Gastroesophageal sphincter (tissue), 4 donors: ENCODE data around the gene CXXC5. TPM values are rescaled to one million over a fixed set of nuclear protein-coding genes. Genes with fewer than 3 reads are reported as not detected.

Experiments used
- ATAC-seq: fragments of 150-250 bp; one replicate; pipeline ENCODE4 v1.9.1; 2016; ENCODE audit warnings: mild to moderate bottlenecking, moderate library complexity
- H3K27ac ChIP-seq, 4 donors: fragments of 200-600 bp; sonication (generic) in 3 of 4; 1 replicate in 3 of 4; 2 replicates in 1 of 4; pipeline ENCODE4 v1.5.1; 2016 to 2019
- H3K27me3 ChIP-seq: fragments of 200-600 bp; sonication (generic); one replicate; pipeline ENCODE4 v1.5.1; 2019
- H3K36me3 ChIP-seq, 2 donors: fragments of 200-600 bp; sonication (generic); one replicate each; pipeline ENCODE4 v1.5.1; 2019; ENCODE audit warnings: control low read depth in 1 of 2
- H3K4me1 ChIP-seq, 3 donors: fragments of 200-600 bp; sonication (generic); 1 replicate in 2 of 3; 2 replicates in 1 of 3; pipeline ENCODE4 v1.5.1; 2016 to 2019; ENCODE audit warnings: control low read depth in 2 of 3
- H3K4me3 ChIP-seq, 2 donors: fragments of 200-600 bp; sonication (generic); one replicate each; pipeline ENCODE4 v1.5.1; 2019; ENCODE audit warnings: mild to moderate bottlenecking in 1 of 2, moderate library complexity in 1 of 2
- H3K9me3 ChIP-seq, 3 donors: fragments of 200-600 bp; sonication (generic); one replicate each; pipeline ENCODE4 v1.5.1; 2017 to 2019; ENCODE audit warnings: control low read depth in 2 of 3
- CTCF ChIP-seq, 4 experiments: fragments of 200-600 bp in 2 of 4; fragments of 450-650 bp in 2 of 4; sonication (generic) in 1 of 4; IDR thresholded peaks; one replicate each; pipeline ENCODE4 v1.5.1; 2017 to 2019; ENCODE audit warnings: antibody characterized with exemption in 4 of 4, mild to moderate bottlenecking in 2 of 4, moderate library complexity in 2 of 4
- EP300 ChIP-seq: sonication (generic); formaldehyde crosslinking; IDR thresholded peaks from one replicate; pipeline ENCODE4 v1.6.1; 2017; ENCODE audit warnings: antibody characterized with exemption, mild to moderate bottlenecking
- POLR2A ChIP-seq, 2 donors: fragments of 450-650 bp; IDR thresholded peaks; one replicate each; pipeline ENCODE4 v1.6.1; 2017; ENCODE audit warnings: antibody characterized with exemption in 2 of 2, mild to moderate bottlenecking in 2 of 2, moderate library complexity in 1 of 2
- POLR2AphosphoS5 ChIP-seq: sonication (generic); formaldehyde crosslinking; IDR thresholded peaks from one replicate; pipeline ENCODE4 v1.6.1; 2017; ENCODE audit warnings: antibody characterized with exemption
- WGBS, 2 donors: methylation state at CpG; one replicate each; pipeline ENCODE4 v1.1.5; 2018; ENCODE audit warnings: low coverage in 1 of 2; 5-methylcytosine and 5-hydroxymethylcytosine counted together
- total RNA-seq, 4 donors: library from RNA; depleted of rRNA; stranded (reverse); fragments of >200 nt; gene quantifications; one replicate each; pipeline ENCODE4 v1.1.0, GENCODE V29; 2016

CXXC5 gene
- total RNA-seq, 4 donors from 2014 or later: 30.0 to 50.7 (median 35.1) TPM

GRCh38 chr5:139687656-139688055 lies 39.5 kb downstream of the CXXC5 start:
- Histone ChIP-seq H3K27ac (peak overlapping the region in 2 of 4 donors; percentile 27 to 43), H3K4me3 (no peak overlapping the region), H3K9me3 (no peaks in the 10 kb centered on the region), H3K4me1 (peaks cover 0 to 78% (median 27%) of the 10 kb centered on the region in 3 donors), H3K27me3 (no peaks in the 10 kb centered on the region), H3K36me3 (peaks cover 0 to 22% of the 10 kb centered on the region in 2 donors)
- 70% methylated on average over 3 of the region's 6 CpGs; no CpG with 5 or more reads in 1 of the 2 donors for WGBS, 2 donors
- TF ChIP-seq POLR2AphosphoS5 (no peak), EP300 (no peak), POLR2A (IDR thresholded peaks at IDR 0.05) (no peak)
- no peak for ATAC-seq

- Histone ChIP-seq H3K27ac (no peak overlapping the region), H3K9me3 (no peaks in the 10 kb centered on the region), H3K4me3 (no peak overlapping the region), H3K27me3 (no peaks in the 10 kb centered on the region), H3K4me1 (peaks cover 0 to 83% (median 27%) of the 10 kb centered on the region in 3 donors), H3K36me3 (peaks cover 0 to 17% of the 10 kb centered on the region in 2 donors)
- TF ChIP-seq EP300 (no peak), POLR2AphosphoS5 (no peak), CTCF (IDR thresholded peaks at IDR 0.05) (no peak), POLR2A (IDR thresholded peaks at IDR 0.05) (no peak)
- no peak for ATAC-seq
- WGBS, 2 donors: 50 to 90% methylated on average over 1 to 2 of the region's 14 CpGs
Observed at GRCh38 chr5:139688088-139688702, 40.0 kb downstream of the CXXC5 start.

- TF ChIP-seq POLR2AphosphoS5 (no peak), EP300 (no peak), CTCF (IDR thresholded peaks at IDR 0.05) (no peak), POLR2A (IDR thresholded peaks at IDR 0.05) (no peak)
- Histone ChIP-seq H3K9me3 (no peaks in the 10 kb centered on the region), H3K27ac (no peak overlapping the region), H3K27me3 (no peaks in the 10 kb centered on the region), H3K4me3 (no peak overlapping the region), H3K4me1 (peaks cover 0 to 77% (median 27%) of the 10 kb centered on the region in 3 donors), H3K36me3 (peaks cover 0 to 10% of the 10 kb centered on the region in 2 donors)
- ATAC-seq: no peak
- WGBS, 2 donors: 40 to 71% methylated on average over 1 to 7 of the region's 8 CpGs
Observed at GRCh38 chr5:139688751-139689372, 40.7 kb downstream of the CXXC5 start.

GRCh38 chr5:139689631-139690063 lies 41.5 kb downstream of the CXXC5 start:
- 48% methylated on average over 5 of the region's 16 CpGs; no CpG with 5 or more reads in 1 of the 2 donors for WGBS, 2 donors
- Histone ChIP-seq H3K4me1 (peaks cover 0 to 71% (median 22%) of the 10 kb centered on the region in 3 donors), H3K36me3 (peaks cover 0 to 2% of the 10 kb centered on the region in 2 donors), H3K9me3 (no peaks in the 10 kb centered on the region), H3K27ac (peak overlapping the region in 1 of 4 donors; percentile 20), H3K4me3 (no peak overlapping the region), H3K27me3 (no peaks in the 10 kb centered on the region)
- TF ChIP-seq POLR2A (IDR thresholded peaks at IDR 0.05): no peak
- TF ChIP-seq POLR2AphosphoS5: no peak
- TF ChIP-seq EP300: no peak
- no peak for TF ChIP-seq CTCF (IDR thresholded peaks at IDR 0.05)
- ATAC-seq: peak; percentile 16

- peak overlapping the region in 1 of 4 donors; percentile 20 for H3K27ac ChIP-seq
- 0 to 8% methylated on average over 2 of the region's 16 CpGs for WGBS, 2 donors
Observed at GRCh38 chr5:139690064-139690802, 42.1 kb downstream of the CXXC5 start.

More at GRCh38 chr5:139690064-139690802, 42.1 kb downstream of the CXXC5 start:
- Histone ChIP-seq H3K36me3 (no peaks in the 10 kb centered on the region), H3K4me3 (no peak overlapping the region), H3K9me3 (no peaks in the 10 kb centered on the region), H3K27me3 (no peaks in the 10 kb centered on the region), H3K4me1 (peaks cover 0 to 65% (median 16%) of the 10 kb centered on the region in 3 donors)
- ATAC-seq: peak; percentile 14
- TF ChIP-seq POLR2AphosphoS5 (no peak), POLR2A (IDR thresholded peaks at IDR 0.05) (no peak), CTCF (IDR thresholded peaks at IDR 0.05) (peak in 3 of 4 experiments; percentile 42 to 71 (median 64))
